ENCODE results near the gene CDH9. TPM values are rescaled to one million over a fixed set of nuclear protein-coding genes. Genes with fewer than 3 reads are reported as not detected.

The CDH9 gene
- polyA plus RNA-seq, 2 of the 4 experiments (the other 2 are of a cell fraction): 0.22 TPM; not detected in 1

DNA sequence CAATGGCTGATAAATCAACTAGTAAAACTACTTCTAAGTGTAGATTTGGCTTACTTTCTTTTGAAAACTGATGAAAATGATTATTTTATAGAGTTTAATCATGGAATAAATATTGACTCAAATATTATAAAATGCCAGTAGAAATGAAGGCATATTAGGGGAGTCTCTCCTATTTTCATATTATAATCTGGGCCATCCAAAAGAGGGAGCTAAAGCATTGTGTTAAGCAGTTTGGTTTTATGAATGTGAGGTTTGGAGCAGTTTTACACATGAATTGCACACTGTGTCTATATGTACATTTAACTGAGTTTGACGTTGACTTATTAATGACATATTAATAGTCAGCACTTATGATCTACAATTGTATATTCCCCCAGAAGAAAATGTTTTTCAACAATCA lies 17.4 kb downstream of the CDH9 start (continued):
- TF ChIP-seq E2F6 (IDR thresholded peaks at IDR 0.05; ENCODE audit: borderline replicate concordance, low read depth): no peak
- no peak for TF ChIP-seq PHF8 (IDR thresholded peaks at IDR 0.05; ENCODE audit: borderline replicate concordance, low read depth)
- TF ChIP-seq, protein P1, sequence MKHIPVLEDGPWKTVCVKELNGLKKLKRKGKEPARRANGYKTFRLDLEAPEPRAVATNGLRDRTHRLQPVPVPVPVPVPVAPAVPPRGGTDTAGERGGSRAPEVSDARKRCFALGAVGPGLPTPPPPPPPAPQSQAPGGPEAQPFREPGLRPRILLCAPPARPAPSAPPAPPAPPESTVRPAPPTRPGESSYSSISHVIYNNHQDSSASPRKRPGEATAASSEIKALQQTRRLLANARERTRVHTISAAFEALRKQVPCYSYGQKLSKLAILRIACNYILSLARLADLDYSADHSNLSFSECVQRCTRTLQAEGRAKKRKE (CRISPR knock-in tag; IDR thresholded peaks at IDR 0.05; ENCODE audit: low read depth): no peak
- no peak for TF ChIP-seq FOXS1 (CRISPR knock-in tag; IDR thresholded peaks at IDR 0.05)
- no peak for TF ChIP-seq HEYL (CRISPR knock-in tag; IDR thresholded peaks at IDR 0.05)
- TF ChIP-seq, protein P2, sequence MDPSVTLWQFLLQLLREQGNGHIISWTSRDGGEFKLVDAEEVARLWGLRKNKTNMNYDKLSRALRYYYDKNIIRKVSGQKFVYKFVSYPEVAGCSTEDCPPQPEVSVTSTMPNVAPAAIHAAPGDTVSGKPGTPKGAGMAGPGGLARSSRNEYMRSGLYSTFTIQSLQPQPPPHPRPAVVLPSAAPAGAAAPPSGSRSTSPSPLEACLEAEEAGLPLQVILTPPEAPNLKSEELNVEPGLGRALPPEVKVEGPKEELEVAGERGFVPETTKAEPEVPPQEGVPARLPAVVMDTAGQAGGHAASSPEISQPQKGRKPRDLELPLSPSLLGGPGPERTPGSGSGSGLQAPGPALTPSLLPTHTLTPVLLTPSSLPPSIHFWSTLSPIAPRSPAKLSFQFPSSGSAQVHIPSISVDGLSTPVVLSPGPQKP (IDR thresholded peaks at IDR 0.05; ENCODE audit: low read depth, low read length): no peak
- TF ChIP-seq HOXB5 (CRISPR knock-in tag; IDR thresholded peaks at IDR 0.05): no peak
- no peak for TF ChIP-seq BHLHE40 (IDR thresholded peaks at IDR 0.05; ENCODE audit: low read depth, low read length)
- TF ChIP-seq FOSB (CRISPR knock-in tag; IDR thresholded peaks at IDR 0.05): no peak
- no peak for TF ChIP-seq RARB (CRISPR knock-in tag; IDR thresholded peaks at IDR 0.05)

GRCh38 chr5:27015758-27016157 lies 22.6 kb downstream of the CDH9 start:
- ATAC-seq (no peak), FAIRE-seq (no peak), DNase-seq (ENCODE audit: low read depth in 1 of 2, low spot score in 1 of 2) (no peak)
- POLR2A ChIA-PET: no interaction called here
- no peak for TF ChIP-seq CTCF (IDR thresholded peaks at IDR 0.05)
- no peak for TF ChIP-seq CHD2 (IDR thresholded peaks at IDR 0.05; ENCODE audit: low read length, partially characterized antibody)
- TF ChIP-seq KDM5A (IDR thresholded peaks at IDR 0.05): no peak
- no peak for TF ChIP-seq CEBPB (IDR thresholded peaks at IDR 0.05)
- no peak for TF ChIP-seq HEYL (CRISPR knock-in tag; IDR thresholded peaks at IDR 0.05)
- no peak for TF ChIP-seq ZFP36 (IDR thresholded peaks at IDR 0.05; ENCODE audit: borderline replicate concordance, partially characterized antibody)
- TF ChIP-seq EHMT2 (IDR thresholded peaks at IDR 0.05; ENCODE audit: low read depth): no peak
- no peak for TF ChIP-seq ZNF302 (CRISPR knock-in tag; IDR thresholded peaks at IDR 0.05)
- no peak for TF ChIP-seq HOXB13 (CRISPR knock-in tag; IDR thresholded peaks at IDR 0.05; ENCODE audit: low read depth)
- no peak for TF ChIP-seq REST (IDR thresholded peaks at IDR 0.05)
- TF ChIP-seq, protein P2 (IDR thresholded peaks at IDR 0.05; ENCODE audit: low read depth, low read length): no peak
- no peak for TF ChIP-seq CBX8 (IDR thresholded peaks at IDR 0.05)
- no peak for TF ChIP-seq HES2 (IDR thresholded peaks at IDR 0.05)
- TF ChIP-seq NFE2L2 (conservative IDR thresholded peaks at IDR 0.05; ENCODE audit: low read length): no peak
- no peak for TF ChIP-seq EHF (CRISPR knock-in tag; IDR thresholded peaks at IDR 0.05)
- TF ChIP-seq ZC3H11A (IDR thresholded peaks at IDR 0.05): no peak
- Histone ChIP-seq H3K4me2 (no peak overlapping the region), H3K9me3 (no peaks in the 10 kb centered on the region), H3K4me3 (no peak overlapping the region), H3K27ac (no peak overlapping the region), H3K4me1 (no peaks in the 10 kb centered on the region)
- CTCF ChIA-PET: no interaction called here
